ENCODE results near the gene ADK.
A peak's percentile ranks its signal among the peaks of the same experiment; 100 is the strongest.

ADK gene

GRCh38 chr10:74377476-74377875 is 226.5 kb downstream of the ADK start:
- DNase-seq: no peak

DNA sequence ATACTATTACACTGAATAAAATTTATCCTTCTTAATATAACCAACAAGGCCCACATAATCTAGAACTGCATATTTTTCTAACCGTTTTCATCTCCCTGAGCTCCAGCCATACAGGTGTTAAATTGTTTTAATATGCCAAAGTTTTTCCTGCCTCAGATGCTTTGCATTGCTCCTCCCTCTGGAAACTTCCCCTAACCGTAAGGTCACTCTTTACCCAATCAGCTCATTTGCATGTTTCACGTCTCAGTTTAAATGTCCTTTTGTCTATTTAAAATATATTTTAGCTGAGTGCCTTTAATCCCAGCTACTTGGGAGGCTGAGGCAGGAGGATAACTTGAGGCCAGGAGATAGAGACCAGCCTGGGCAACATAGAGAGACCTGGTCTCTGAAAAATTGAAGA is 228.5 kb downstream of the ADK start:
- no peak for DNase-seq

GRCh38 chr10:74380795-74381194 is 229.8 kb downstream of the ADK start:
- no peak for DNase-seq

GRCh38 chr10:74381291-74381853 is 230.4 kb downstream of the ADK start:
- no peak for DNase-seq

- no peak for DNase-seq
Measured at GRCh38 chr10:74382663-74383062, 231.6 kb downstream of the ADK start.

DNA sequence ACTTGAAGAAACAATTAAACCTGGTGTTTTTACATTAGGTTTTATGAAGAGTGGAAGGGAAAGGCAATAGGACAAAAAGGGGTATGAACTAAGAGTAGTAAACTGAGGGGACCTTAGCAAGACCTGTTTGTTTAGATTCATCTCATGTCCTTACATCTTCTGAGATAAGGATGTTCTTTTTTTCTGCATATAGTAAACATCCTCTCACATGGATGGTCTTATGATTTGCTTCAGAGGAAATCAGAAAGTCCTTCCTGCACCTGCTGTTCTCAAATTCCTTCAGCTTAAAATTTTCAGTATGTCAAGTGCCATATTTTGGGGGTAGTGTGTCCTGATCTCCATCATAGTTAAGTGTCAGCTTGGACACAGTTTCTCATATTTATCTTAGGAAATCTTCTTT is 232.6 kb downstream of the ADK start:
- no peak for DNase-seq

GRCh38 chr10:74384615-74385183 is 233.7 kb downstream of the ADK start:
- DNase-seq: peak; percentile 88

DNA sequence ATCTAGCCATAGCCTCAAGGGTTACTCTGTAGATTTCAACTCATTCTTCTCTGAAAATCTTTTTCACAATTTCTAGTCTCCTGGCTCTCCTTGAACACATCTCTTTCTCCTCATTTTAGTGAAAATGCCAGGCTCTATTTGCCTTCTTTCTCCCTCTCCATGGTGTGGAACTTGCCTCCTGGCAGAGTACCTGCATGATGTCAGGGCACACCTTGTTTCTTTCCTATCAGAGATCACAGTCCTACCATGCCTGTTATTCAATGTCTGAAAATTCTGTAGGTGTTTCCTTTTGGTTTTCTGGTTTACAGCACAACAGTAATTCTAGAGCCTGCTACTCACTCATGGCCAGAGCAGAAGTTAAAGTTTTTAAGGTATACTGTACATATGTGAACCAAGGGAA is 237.8 kb downstream of the ADK start:
- no peak for DNase-seq

DNA sequence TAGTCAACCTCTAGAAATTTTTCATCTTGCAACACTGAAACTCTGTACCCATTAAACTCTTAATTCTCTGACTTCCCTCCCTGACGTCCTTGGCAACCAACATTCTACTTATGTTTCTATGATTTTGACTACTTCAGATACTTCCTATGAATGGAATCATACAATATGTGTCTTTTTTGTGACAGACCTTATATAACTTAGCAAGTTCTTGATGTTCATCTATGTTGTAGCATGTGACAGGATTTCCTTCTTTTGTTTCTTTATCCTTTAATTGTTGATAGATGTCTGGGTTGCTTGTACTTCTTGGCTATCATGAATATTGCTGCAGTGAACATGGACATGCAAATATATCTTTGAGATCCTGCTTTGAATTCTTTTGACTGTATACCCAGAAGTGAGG is 240.8 kb downstream of the ADK start:
- no peak for DNase-seq

DNA sequence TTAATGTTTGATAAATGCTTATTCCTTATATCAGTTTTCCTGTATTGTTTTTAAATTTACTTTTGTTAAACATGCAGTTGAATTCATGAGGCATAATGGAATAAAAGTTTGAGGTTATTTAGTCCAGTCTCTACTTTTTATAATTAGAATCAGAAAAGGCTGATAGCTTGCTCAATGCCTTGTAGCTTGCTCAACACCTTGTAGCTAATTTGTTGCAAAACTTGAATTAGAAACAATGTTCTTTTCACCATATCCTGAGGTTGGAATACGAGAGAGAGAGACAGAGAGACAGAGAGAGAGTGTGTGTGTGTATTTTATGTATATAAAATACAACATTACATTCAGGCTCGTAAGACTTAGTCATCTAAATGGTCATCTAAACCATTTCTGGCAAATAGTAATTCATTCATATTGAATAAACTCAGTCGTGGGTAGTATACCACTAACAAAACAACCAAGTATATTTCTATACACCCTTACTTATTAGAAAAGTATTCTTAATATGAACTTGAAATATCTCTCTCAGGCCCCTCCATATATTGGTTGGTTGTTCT is 243.5 kb downstream of the ADK start:
- DNase-seq: no peak

DNA sequence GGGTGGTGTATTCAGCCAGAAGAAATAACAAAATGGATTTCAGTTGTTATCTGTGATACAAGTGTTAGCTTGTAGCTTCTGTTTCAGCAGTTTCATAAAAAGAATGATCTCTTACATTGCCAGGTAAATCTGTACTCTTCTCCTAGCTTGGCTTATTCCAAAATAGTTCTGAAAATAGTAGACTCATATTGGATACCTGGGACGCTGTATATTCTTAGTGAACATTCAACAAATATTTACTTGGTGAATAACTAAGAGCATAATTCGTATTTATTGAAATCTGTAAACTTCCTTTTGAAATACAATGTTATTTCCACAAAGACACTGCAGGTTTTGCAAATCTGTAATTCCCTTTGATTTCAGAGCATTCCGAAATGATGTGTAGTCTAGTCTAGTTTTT is 249.2 kb downstream of the ADK start:
- DNase-seq: no peak

DNA sequence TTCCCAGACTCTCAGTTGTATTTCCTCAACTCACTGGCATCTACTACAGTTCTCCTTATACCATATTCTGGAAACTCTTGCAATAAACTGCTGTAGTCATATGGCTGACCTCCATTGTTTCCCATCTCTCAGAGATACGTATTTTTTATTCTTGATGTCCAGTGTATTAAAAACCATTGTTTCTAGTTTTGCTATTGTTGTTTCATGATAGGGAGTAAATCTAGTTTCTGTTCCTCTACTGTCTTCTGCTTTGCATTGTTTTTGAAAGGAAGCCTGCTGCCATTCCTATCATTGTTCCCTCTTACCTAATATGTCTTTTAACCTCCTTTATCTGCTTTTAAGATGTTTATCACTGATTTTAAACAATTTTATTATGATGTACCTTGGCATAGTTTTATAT is 255.0 kb downstream of the ADK start:
- DNase-seq: no peak

- no peak for DNase-seq
Measured at GRCh38 chr10:74415146-74415839, 264.3 kb downstream of the ADK start.

DNA sequence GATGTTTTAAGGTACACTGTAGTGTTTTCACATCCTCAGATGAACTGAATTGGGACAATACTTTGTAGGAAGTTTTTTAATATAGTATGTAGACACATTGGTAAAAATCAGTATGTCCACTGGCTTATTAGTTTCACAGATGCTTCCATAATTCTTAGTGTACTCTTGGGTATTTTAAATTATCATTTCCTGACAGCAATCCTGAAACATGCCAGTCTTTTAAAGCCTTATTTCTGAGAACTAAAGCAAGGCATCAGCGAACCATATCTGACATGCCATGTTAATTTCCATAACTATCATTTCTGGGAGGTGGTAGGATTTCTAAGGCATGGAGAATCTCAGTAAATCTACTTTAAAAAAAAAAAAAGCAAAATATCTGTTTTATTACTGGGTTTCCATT is 266.4 kb downstream of the ADK start:
- no peak for DNase-seq

GRCh38 chr10:74418285-74418872 is 267.4 kb downstream of the ADK start:
- peak; percentile 88 for DNase-seq

DNA sequence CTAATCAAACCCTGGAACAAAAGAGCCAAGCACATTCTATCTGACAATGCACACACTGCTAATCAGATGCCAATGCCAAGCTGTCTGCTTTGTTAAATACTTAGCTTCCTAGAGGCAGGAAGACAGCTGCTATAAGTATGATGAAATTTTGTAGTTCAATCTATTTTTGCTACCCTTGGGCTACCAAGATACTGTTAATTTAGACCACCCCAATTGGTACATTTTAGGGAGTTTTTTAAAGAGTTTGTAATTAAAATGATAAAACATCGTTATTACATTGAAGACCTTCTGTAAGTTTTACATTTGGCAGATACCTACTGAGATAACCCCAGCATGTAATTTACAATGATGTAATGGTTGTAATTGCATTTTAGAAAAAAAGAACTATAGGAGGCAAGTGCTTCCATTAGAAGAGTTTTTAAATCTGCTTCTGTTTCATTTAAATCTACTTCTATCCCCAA is 268.5 kb downstream of the ADK start:
- no peak for DNase-seq

DNA sequence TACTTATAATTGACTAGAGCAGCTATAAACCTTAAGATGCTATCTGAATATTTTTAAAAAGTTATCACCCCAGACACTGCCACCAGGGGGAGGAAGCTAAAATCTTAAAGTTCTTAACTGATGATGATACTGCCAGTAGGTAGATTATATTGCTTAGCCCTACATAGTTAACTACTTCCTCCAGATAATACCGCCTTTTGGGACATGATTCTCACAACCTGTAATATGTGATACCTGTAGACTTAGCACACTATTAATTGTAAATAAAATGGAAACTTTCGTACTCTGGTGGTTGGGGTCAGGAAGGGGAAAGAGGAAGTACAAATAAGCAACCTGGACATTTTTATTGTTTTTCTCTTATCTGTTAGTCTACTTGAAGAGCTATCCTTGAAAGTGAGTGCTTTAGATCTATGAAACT is 268.9 kb downstream of the ADK start:
- no peak for DNase-seq

DNA sequence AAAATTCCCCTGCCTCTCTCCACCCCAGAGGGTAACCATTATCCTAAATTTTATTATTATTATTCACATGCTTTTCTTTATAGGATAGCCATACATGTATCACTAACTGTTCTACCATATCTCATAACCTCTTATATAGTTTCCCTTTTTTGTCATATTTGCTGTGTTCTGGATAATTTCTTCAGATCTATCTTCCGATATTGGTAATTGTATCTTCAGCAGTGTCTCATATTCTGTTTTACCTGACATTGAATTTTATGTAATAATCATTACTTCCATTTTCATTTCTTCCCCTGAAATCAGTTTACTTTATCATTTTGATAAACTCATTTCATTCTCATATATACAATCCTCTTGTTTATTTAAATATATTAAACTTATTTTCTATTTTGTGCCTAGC is 273.5 kb downstream of the ADK start:
- no peak for DNase-seq

GRCh38 chr10:74425456-74426001 is 274.5 kb downstream of the ADK start:
- no peak for DNase-seq

- DNase-seq: no peak
Measured at GRCh38 chr10:74431816-74432215, 280.8 kb downstream of the ADK start.

GRCh38 chr10:74432841-74433594 is 282.0 kb downstream of the ADK start:
- peak; percentile 88 for DNase-seq

- DNase-seq: no peak
Measured at GRCh38 chr10:74433595-74433956, 282.6 kb downstream of the ADK start.

DNA sequence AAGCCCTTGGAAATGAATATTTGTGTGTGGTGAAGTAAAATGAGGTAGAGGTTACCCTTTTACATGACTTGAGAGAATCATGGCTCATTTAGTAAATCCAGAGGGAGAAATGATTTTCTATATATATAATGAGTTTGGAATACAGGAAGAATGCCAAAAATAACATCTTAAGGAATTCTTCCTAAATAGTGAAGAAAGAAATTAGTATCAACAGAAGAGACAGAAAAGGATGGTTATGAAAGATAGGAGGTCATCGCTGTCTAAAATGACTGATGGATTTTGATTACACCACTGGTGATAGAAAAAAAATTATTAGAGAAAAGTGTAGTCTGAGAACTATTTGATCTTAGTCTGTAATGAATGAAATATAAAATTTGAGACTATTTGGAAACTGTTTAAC is 283.0 kb downstream of the ADK start:
- no peak for DNase-seq

Measured in DMS79 treated with DMSO at 0.1 percent for 48 hours (cell line).